Breast epithelium (tissue), 4 donors: ENCODE data around the gene YJEFN3. TPM values are rescaled to one million over a fixed set of nuclear protein-coding genes. Genes with fewer than 3 reads are reported as not detected.

ENCODE experiments used
- DNase-seq, 2 donors: peaks; one replicate each; pipeline ENCODE4 v3.0.0-alpha.2; 2019; ENCODE audit warnings: low spot score in 2 of 2
- H3K27ac ChIP-seq, 2 donors: fragments of 200-600 bp; sonication (generic) in 1 of 2; one replicate each; pipeline ENCODE4 v1.5.1; 2016 to 2019; ENCODE audit warnings: mild to moderate bottlenecking in 1 of 2
- H3K27me3 ChIP-seq, 2 donors: fragments of 200-600 bp; sonication (generic) in 1 of 2; one replicate each; pipeline versions ENCODE4 v1.5.1 to v1.6.0; 2017 to 2019; ENCODE audit warnings: control low read depth in 1 of 2, mild to moderate bottlenecking in 1 of 2
- H3K36me3 ChIP-seq: fragments of 200-600 bp; one replicate; pipeline ENCODE4 v1.5.1; 2019
- H3K4me1 ChIP-seq, 2 donors: fragments of 200-600 bp; sonication (generic); one replicate each; pipeline ENCODE4 v1.5.1; 2016 to 2019; ENCODE audit warnings: control low read depth in 1 of 2
- H3K4me3 ChIP-seq, 3 donors: fragments of 200-600 bp; sonication (generic); 1 replicate in 2 of 3; 2 replicates in 1 of 3; pipeline ENCODE4 v1.5.1; 2016 to 2019; ENCODE audit warnings: mild to moderate bottlenecking in 3 of 3, moderate library complexity in 2 of 3
- H3K9me3 ChIP-seq, 2 donors: fragments of 200-600 bp; sonication (generic) in 1 of 2; one replicate each; pipeline ENCODE4 v1.5.1; 2016 to 2019; ENCODE audit warnings: control low read depth in 1 of 2
- POLR2A ChIP-seq: fragments of 450-650 bp; IDR thresholded peaks from one replicate; pipeline ENCODE4 v1.6.1; 2016; ENCODE audit warnings: antibody characterized with exemption, mild to moderate bottlenecking, moderate library complexity
- POLR2AphosphoS5 ChIP-seq, 3 donors: sonication (generic); formaldehyde crosslinking; IDR thresholded peaks; one replicate each; pipeline ENCODE4 v1.6.1; 2017; ENCODE audit warnings: antibody characterized with exemption in 3 of 3
- intact Hi-C: fragments of 100-400 bp; cut with DNase I; formaldehyde crosslinking; loops from one replicate; pipeline ENCODE4 v1.15.1; 2023; ENCODE audit warnings: low total_unique reads
- total RNA-seq, 3 donors: library from RNA; depleted of rRNA; stranded (reverse); fragments of >200 nt; gene quantifications; one replicate each; pipeline ENCODE4 v1.1.0, GENCODE V29; 2016
- TF ChIP-seq, protein P1 (sequence below), 3 donors: fragments of 450-650 bp; IDR thresholded peaks; one replicate each; pipeline ENCODE4 v1.5.1; 2016 to 2017; ENCODE audit warnings: antibody characterized with exemption in 3 of 3, mild to moderate bottlenecking in 3 of 3, moderate library complexity in 3 of 3

Gene YJEFN3
- total RNA-seq, 3 donors from 2014 or later, result 0.88 to 2.0 (median 1.3) TPM

DNA sequence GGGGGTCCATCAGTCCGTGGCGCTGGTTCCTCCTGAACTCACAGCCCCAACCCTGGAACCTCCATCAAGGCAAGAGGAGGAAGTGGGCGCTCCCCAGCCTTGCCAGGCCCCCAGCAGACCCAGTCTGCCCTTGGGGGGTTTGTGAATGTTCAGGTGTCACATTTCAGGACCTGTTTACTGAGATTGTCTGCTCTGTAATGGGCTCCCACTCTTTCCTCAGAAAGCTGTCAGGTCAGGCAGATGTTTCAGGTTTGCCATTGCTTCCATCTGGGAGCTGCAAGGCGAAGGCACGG lies 42.8 kb upstream of the YJEFN3 start:
- no peak for TF ChIP-seq POLR2A
- TF ChIP-seq, protein P1, sequence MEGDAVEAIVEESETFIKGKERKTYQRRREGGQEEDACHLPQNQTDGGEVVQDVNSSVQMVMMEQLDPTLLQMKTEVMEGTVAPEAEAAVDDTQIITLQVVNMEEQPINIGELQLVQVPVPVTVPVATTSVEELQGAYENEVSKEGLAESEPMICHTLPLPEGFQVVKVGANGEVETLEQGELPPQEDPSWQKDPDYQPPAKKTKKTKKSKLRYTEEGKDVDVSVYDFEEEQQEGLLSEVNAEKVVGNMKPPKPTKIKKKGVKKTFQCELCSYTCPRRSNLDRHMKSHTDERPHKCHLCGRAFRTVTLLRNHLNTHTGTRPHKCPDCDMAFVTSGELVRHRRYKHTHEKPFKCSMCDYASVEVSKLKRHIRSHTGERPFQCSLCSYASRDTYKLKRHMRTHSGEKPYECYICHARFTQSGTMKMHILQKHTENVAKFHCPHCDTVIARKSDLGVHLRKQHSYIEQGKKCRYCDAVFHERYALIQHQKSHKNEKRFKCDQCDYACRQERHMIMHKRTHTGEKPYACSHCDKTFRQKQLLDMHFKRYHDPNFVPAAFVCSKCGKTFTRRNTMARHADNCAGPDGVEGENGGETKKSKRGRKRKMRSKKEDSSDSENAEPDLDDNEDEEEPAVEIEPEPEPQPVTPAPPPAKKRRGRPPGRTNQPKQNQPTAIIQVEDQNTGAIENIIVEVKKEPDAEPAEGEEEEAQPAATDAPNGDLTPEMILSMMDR (IDR thresholded peaks at IDR 0.05), result no peak
- TF ChIP-seq POLR2AphosphoS5 (IDR thresholded peaks at IDR 0.05), result no peak
- intact Hi-C loops, result no loop called here
- H3K4me1 ChIP-seq, result peaks cover 9 to 12% of the 10 kb centered on the region in 2 donors
- H3K4me3 ChIP-seq, result no peak overlapping the region
- H3K36me3 ChIP-seq, result no peaks in the 10 kb centered on the region
- H3K27ac ChIP-seq, result peak overlapping the region in 1 of 2 donors; percentile 42
- no peak for DNase-seq
- H3K9me3 ChIP-seq, result no peaks in the 10 kb centered on the region
- H3K27me3 ChIP-seq, result no peaks in the 10 kb centered on the region

- peaks cover 9 to 12% of the 10 kb centered on the region in 2 donors for H3K4me1 ChIP-seq
- intact Hi-C loops, result no loop called here
Observed at GRCh38 chr19:19486343-19487076, 42.2 kb upstream of the YJEFN3 start.

GRCh38 chr19:19487077-19487949 lies 41.4 kb upstream of the YJEFN3 start:
- H3K27ac ChIP-seq, result peak overlapping the region in 1 of 2 donors; percentile 8
- H3K27me3 ChIP-seq, result no peaks in the 10 kb centered on the region
- H3K4me1 ChIP-seq, result peaks cover 9 to 12% of the 10 kb centered on the region in 2 donors
- TF ChIP-seq, protein P1 (IDR thresholded peaks at IDR 0.05), result no peak
- no peak for TF ChIP-seq POLR2A
- TF ChIP-seq POLR2AphosphoS5 (IDR thresholded peaks at IDR 0.05), result no peak
- intact Hi-C loops, result no loop called here
- no peak for DNase-seq
- no peaks in the 10 kb centered on the region for H3K9me3 ChIP-seq
- H3K36me3 ChIP-seq, result no peaks in the 10 kb centered on the region
- no peak overlapping the region for H3K4me3 ChIP-seq

More at GRCh38 chr19:19486343-19487076, 42.2 kb upstream of the YJEFN3 start:
- Histone ChIP-seq H3K27me3 (no peaks in the 10 kb centered on the region), H3K4me3 (no peak overlapping the region), H3K36me3 (no peaks in the 10 kb centered on the region), H3K9me3 (no peaks in the 10 kb centered on the region), H3K27ac (peak overlapping the region in 1 of 2 donors; percentile 42)
- TF ChIP-seq POLR2AphosphoS5 (IDR thresholded peaks at IDR 0.05) (no peak), POLR2A (no peak)
- TF ChIP-seq, protein P1 (IDR thresholded peaks at IDR 0.05), result no peak
- no peak for DNase-seq

- no peak for DNase-seq
- Histone ChIP-seq H3K27me3 (no peaks in the 10 kb centered on the region), H3K4me1 (peaks cover 9 to 12% of the 10 kb centered on the region in 2 donors), H3K9me3 (no peaks in the 10 kb centered on the region), H3K4me3 (peak overlapping the region in 1 of 3 donors; percentile 39), H3K36me3 (no peaks in the 10 kb centered on the region), H3K27ac (peak overlapping the region; percentile 77 to 87)
- intact Hi-C loops, result no loop called here
- TF ChIP-seq POLR2AphosphoS5 (IDR thresholded peaks at IDR 0.05), result no peak
- no peak for TF ChIP-seq POLR2A
- TF ChIP-seq, protein P1 (IDR thresholded peaks at IDR 0.05), result no peak
Observed at GRCh38 chr19:19487950-19488874, 40.5 kb upstream of the YJEFN3 start.
